H9 (cell line): ENCODE results near the gene HSD17B12. TPM values are rescaled to one million over a fixed set of nuclear protein-coding genes. Genes with fewer than 3 reads are reported as not detected.

Experiments used
- DNase-seq: peaks from one replicate; pipeline ENCODE4 v3.0.0-alpha.2; 2017
- H2AFZ ChIP-seq: one replicate; pipeline ENCODE4 v1.6.1; 2013; ENCODE audit warnings: mild to moderate bottlenecking, low read length, control low read depth, moderate library complexity
- H2AK5ac ChIP-seq: 2 replicates; pipeline ENCODE4 v1.6.1; 2013; ENCODE audit warnings: low read length, control low read depth, mixed read lengths; ENCODE audit not compliant: insufficient read length
- H2BK120ac ChIP-seq: one replicate; pipeline ENCODE4 v1.6.1; 2013; ENCODE audit warnings: low read depth, mild to moderate bottlenecking, low read length, control low read depth, inconsistent platforms; ENCODE audit not compliant: poor library complexity, severe bottlenecking
- H2BK12ac ChIP-seq: 2 replicates; pipeline ENCODE4 v1.6.1; 2013; ENCODE audit warnings: low read length, control low read depth, mixed read lengths, low read depth; ENCODE audit not compliant: insufficient read length
- H2BK15ac ChIP-seq: 2 replicates; pipeline ENCODE4 v1.6.1; 2013; ENCODE audit warnings: low read depth, low read length, control low read depth
- H2BK20ac ChIP-seq: one replicate; pipeline ENCODE4 v1.6.1; 2013; ENCODE audit warnings: low read depth, mild to moderate bottlenecking, low read length, control low read depth, inconsistent platforms; ENCODE audit not compliant: poor library complexity, severe bottlenecking
- H2BK5ac ChIP-seq: 2 replicates; pipeline ENCODE4 v1.6.1; 2013; ENCODE audit warnings: low read length, control low read depth, mixed read lengths; ENCODE audit not compliant: insufficient read length
- H3K14ac ChIP-seq: 2 replicates; pipeline ENCODE4 v1.6.1; 2013; ENCODE audit warnings: low read length, control low read depth; ENCODE audit not compliant: insufficient read depth
- H3K18ac ChIP-seq: 2 replicates; pipeline ENCODE4 v1.6.1; 2013; ENCODE audit warnings: low read depth, mild to moderate bottlenecking, mixed read lengths, low read length, control low read depth; ENCODE audit not compliant: insufficient read length
- H3K23ac ChIP-seq: 2 replicates; pipeline ENCODE4 v1.6.1; 2013; ENCODE audit warnings: low read length, control low read depth, mixed read lengths, low read depth; ENCODE audit not compliant: insufficient read length
- H3K23me2 ChIP-seq: 2 replicates; pipeline ENCODE4 v1.6.1; 2013; ENCODE audit warnings: low read depth, mild to moderate bottlenecking, mixed read lengths, low read length, control low read depth; ENCODE audit not compliant: insufficient read length, poor library complexity, severe bottlenecking
- H3K27ac ChIP-seq: 2 replicates; pipeline ENCODE4 v1.5.1; 2013; ENCODE audit warnings: low read length, control low read depth, mixed read lengths, low read depth; ENCODE audit not compliant: insufficient read length
- H3K27me3 ChIP-seq: 2 replicates; pipeline ENCODE4 v1.6.1; 2013; ENCODE audit warnings: low read length, control low read depth, inconsistent platforms; ENCODE audit not compliant: insufficient read depth
- H3K4ac ChIP-seq: 2 replicates; pipeline ENCODE4 v1.6.1; 2013; ENCODE audit warnings: low read depth, mild to moderate bottlenecking, control low read depth, inconsistent platforms, low read length, moderate library complexity
- H3K4me1 ChIP-seq: 2 replicates; pipeline ENCODE4 v1.6.1; 2013; ENCODE audit warnings: low read length, control low read depth, inconsistent platforms; ENCODE audit not compliant: insufficient read depth
- H3K4me2 ChIP-seq: 2 replicates; pipeline ENCODE4 v1.6.1; 2013; ENCODE audit warnings: low read length, control low read depth, mixed read lengths; ENCODE audit not compliant: insufficient read length, insufficient read depth
- H3K56ac ChIP-seq: 2 replicates; pipeline ENCODE4 v1.6.1; 2013; ENCODE audit warnings: low read depth, mild to moderate bottlenecking, mixed read lengths, low read length, control low read depth; ENCODE audit not compliant: insufficient read length
- H3K79me1 ChIP-seq: 2 replicates; pipeline ENCODE4 v1.6.1; 2013; ENCODE audit warnings: low read depth, mild to moderate bottlenecking, moderate library complexity, low read length, control low read depth, inconsistent platforms; ENCODE audit not compliant: insufficient read depth, poor library complexity, severe bottlenecking
- H3K79me2 ChIP-seq: 2 replicates; pipeline ENCODE4 v1.6.1; 2013; ENCODE audit warnings: low read length, control low read depth, inconsistent platforms; ENCODE audit not compliant: insufficient read depth
- H3K9ac ChIP-seq: 2 replicates; pipeline ENCODE4 v1.6.1; 2013; ENCODE audit warnings: low read length, control low read depth, mixed read lengths; ENCODE audit not compliant: insufficient read length; ENCODE audit errors: extremely low read depth
- H3K9me3 ChIP-seq: one replicate; pipeline ENCODE4 v1.6.1; 2013; ENCODE audit warnings: low read depth, low read length, inconsistent platforms; ENCODE audit not compliant: control insufficient read depth
- H3T11ph ChIP-seq: one replicate; pipeline ENCODE4 v1.6.1; 2013; ENCODE audit warnings: mild to moderate bottlenecking, low read length, control low read depth, inconsistent platforms
- H4K20me1 ChIP-seq: one replicate; pipeline ENCODE4 v1.6.1; 2013; ENCODE audit not compliant: control insufficient read depth, insufficient read length, insufficient read depth
- H4K5ac ChIP-seq: 2 replicates; pipeline ENCODE4 v1.6.1; 2013; ENCODE audit warnings: low read depth, mild to moderate bottlenecking, mixed read lengths, low read length, control low read depth; ENCODE audit not compliant: insufficient read length
- H4K8ac ChIP-seq: replicated peaks from 2 replicates; pipeline ENCODE4 v1.6.1; 2013; ENCODE audit warnings: low read length, control low read depth, mixed read lengths, low read depth; ENCODE audit not compliant: insufficient read length
- H4K91ac ChIP-seq: 2 replicates; pipeline ENCODE4 v1.6.1; 2013; ENCODE audit warnings: low read depth, mild to moderate bottlenecking, moderate library complexity, mixed read lengths, low read length, control low read depth; ENCODE audit not compliant: insufficient read length
- H3K27ac Mint-ChIP-seq, 3 experiments: 2 replicates in 2 of 3; 3 replicates in 1 of 3; pipeline ENCODE4 v1.8.0; 2020 to 2021; ENCODE audit warnings: mixed read lengths in 3 of 3, mild to moderate bottlenecking in 1 of 3, moderate library complexity in 1 of 3
- H3K27me3 Mint-ChIP-seq: 2 replicates; pipeline ENCODE4 v1.8.0; 2021; ENCODE audit warnings: low read depth, mild to moderate bottlenecking, moderate library complexity, mixed read lengths
- H3K36me3 Mint-ChIP-seq, 3 experiments: 2 replicates in 2 of 3; 3 replicates in 1 of 3; pipeline ENCODE4 v1.8.0; 2020 to 2021; ENCODE audit warnings: low read depth in 3 of 3, mixed read lengths in 3 of 3; ENCODE audit not compliant: insufficient read depth in 1 of 3
- H3K4me1 Mint-ChIP-seq, 2 experiments: 2 replicates each; pipeline ENCODE4 v1.8.0; 2020; ENCODE audit warnings: mixed read lengths in 2 of 2
- H3K4me3 Mint-ChIP-seq, 2 experiments: 2 replicates in 1 of 2; 3 replicates in 1 of 2; pipeline ENCODE4 v1.8.0; 2020 to 2021; ENCODE audit warnings: mild to moderate bottlenecking in 2 of 2, mixed read lengths in 2 of 2, moderate library complexity in 1 of 2
- H3K9me3 Mint-ChIP-seq, 2 experiments: 2 replicates in 1 of 2; 3 replicates in 1 of 2; pipeline ENCODE4 v1.8.0; 2020; ENCODE audit warnings: mild to moderate bottlenecking in 2 of 2, mixed read lengths in 2 of 2, moderate library complexity in 1 of 2
- CTCF ChIP-seq: fragments of 200-600 bp; sonication (generic); conservative IDR thresholded peaks from 3 replicates; pipeline ENCODE4 v1.8.0; 2021; ENCODE audit warnings: antibody characterized with exemption, mild to moderate bottlenecking
- WGBS: extraction: QIAGEN DNeasy Blood & Tissue Kit; methylation state at CpG from one replicate; pipeline ENCODE4 v1.1.7; 2013; ENCODE audit warnings: missing lambda C conversion rate, low lambda C conversion rate, mixed read lengths; ENCODE audit not compliant: insufficient read length; ENCODE audit errors: extremely low coverage; 5-methylcytosine and 5-hydroxymethylcytosine counted together
- total RNA-seq: library from RNA; stranded (reverse); gene quantifications from 2 replicates; pipeline ENCODE4 v1.2.1, GENCODE V29; 2021

HSD17B12 gene
- total RNA-seq, 1 experiment from 2014 or later: 111 TPM

- no peak overlapping the region for H4K5ac ChIP-seq
- H3K27me3 ChIP-seq: no peaks in the 10 kb centered on the region
- no peaks in the 10 kb centered on the region for H3K79me1 ChIP-seq
- no peak overlapping the region for H3K18ac ChIP-seq
- TF ChIP-seq CTCF: no peak
- no peaks in the 10 kb centered on the region for H3K27me3 Mint-ChIP-seq
- no peak overlapping the region for H2BK120ac ChIP-seq
- H4K91ac ChIP-seq: no peak overlapping the region
- no peaks in the 10 kb centered on the region for H3K9me3 ChIP-seq
- H3K56ac ChIP-seq: no peak overlapping the region
- H2BK15ac ChIP-seq: no peak overlapping the region
- H3K79me2 ChIP-seq: no peaks in the 10 kb centered on the region
- H2AFZ ChIP-seq: no peak overlapping the region
- peaks cover 2 to 5% of the 10 kb centered on the region in 2 experiments; a peak in 2 of 5 replicates for H3K9me3 Mint-ChIP-seq
- H3T11ph ChIP-seq: no peak overlapping the region
- H3K4me1 ChIP-seq: no peaks in the 10 kb centered on the region
- no peak overlapping the region for H3K4me3 Mint-ChIP-seq
- no peaks in the 10 kb centered on the region for H3K23me2 ChIP-seq
- H2BK12ac ChIP-seq: no peak overlapping the region
- no peaks in the 10 kb centered on the region for H4K20me1 ChIP-seq
- DNase-seq: no peak
- H3K4me1 Mint-ChIP-seq: no peaks in the 10 kb centered on the region
- peaks cover 6 to 23% (median 15%) of the 10 kb centered on the region in 3 experiments; a peak in 6 of 7 replicates for H3K36me3 Mint-ChIP-seq
- H2BK20ac ChIP-seq: no peak overlapping the region
- no peak overlapping the region for H3K4ac ChIP-seq
- no peak overlapping the region for H2BK5ac ChIP-seq
- WGBS: no CpG with 5 or more reads among the region's 3 CpGs
- no peak overlapping the region for H3K14ac ChIP-seq
- H2AK5ac ChIP-seq: no peak overlapping the region
- no peak overlapping the region for H3K9ac ChIP-seq
- no peak overlapping the region for H4K8ac ChIP-seq
- no peak overlapping the region for H3K27ac Mint-ChIP-seq
- no peak overlapping the region for H3K23ac ChIP-seq
- H3K27ac ChIP-seq: no peak overlapping the region
- no peak overlapping the region for H3K4me2 ChIP-seq
Observed at GRCh38 chr11:43856993-43857392, 176.5 kb downstream of the HSD17B12 start.
